T-cell (primary cell): ENCODE measurements around the gene STK32B. TPM values are rescaled to one million over a fixed set of nuclear protein-coding genes. Genes with fewer than 3 reads are reported as not detected.

Experiments
- ATAC-seq, 4 experiments: fragments of 200-7000 bp in 3 of 4; fragments of 150-1000 bp in 1 of 4; cut with Tn5 transposase; replicated peaks in 1 of 4; 1 replicate in 3 of 4; 2 replicates in 1 of 4; pipeline ENCODE4 v1.10.0; 2021; ENCODE audit warnings: moderate library complexity in 3 of 4, mild to moderate bottlenecking in 2 of 4, moderate number of reproducible peaks in 1 of 4
- CTCF ChIA-PET, 2 donors: fragments of 300-600 bp; sonication (Branson Sonifier 250); formaldehyde crosslinking; loops; one replicate each; lab custom pipeline; 2022; ENCODE audit warnings: antibody characterized with exemption in 2 of 2; lab: Charles Lee
- POLR2A ChIA-PET, 2 donors: fragments of 300-600 bp; sonication (Branson Sonifier 250); formaldehyde crosslinking; loops; one replicate each; lab custom pipeline; 2022; ENCODE audit warnings: antibody characterized with exemption in 2 of 2; lab: Charles Lee
- DNase-seq, 35 experiments: peaks; one replicate each; pipeline versions ENCODE4 v3.0.0 to v3.0.0-alpha.2; 2013 to 2023
- H3K27ac ChIP-seq: one replicate; pipeline ENCODE4 v1.5.1; 2013; ENCODE audit warnings: low read length
- H3K27me3 ChIP-seq, 2 experiments: replicated peaks in 1 of 2; 1 replicate in 1 of 2; 2 replicates in 1 of 2; pipeline versions ENCODE4 v1.6.1 to v1.7.0; 2013; ENCODE audit warnings: low read length in 1 of 2, mixed read lengths in 1 of 2; ENCODE audit not compliant: control insufficient read depth in 2 of 2, insufficient read depth in 2 of 2; ENCODE audit errors: extremely low read depth in 1 of 2
- H3K36me3 ChIP-seq, 2 donors: 1 replicate in 1 of 2; 2 replicates in 1 of 2; pipeline versions ENCODE4 v1.6.1 to v1.7.0; 2013; ENCODE audit warnings: low read length in 1 of 2; ENCODE audit not compliant: control insufficient read depth in 2 of 2, insufficient read depth in 1 of 2; ENCODE audit errors: extremely low read depth in 1 of 2
- H3K4me1 ChIP-seq, 2 experiments: 1 replicate in 1 of 2; 2 replicates in 1 of 2; pipeline versions ENCODE4 v1.6.1 to v1.7.0; 2013; ENCODE audit warnings: low read length in 2 of 2, mixed read lengths in 1 of 2; ENCODE audit not compliant: insufficient read depth in 2 of 2, control insufficient read depth in 1 of 2; ENCODE audit errors: extremely low read depth in 1 of 2
- H3K4me3 ChIP-seq, 2 donors: 1 replicate in 1 of 2; 2 replicates in 1 of 2; pipeline versions ENCODE4 v1.5.1 to v1.7.0; 2013; ENCODE audit warnings: mild to moderate bottlenecking in 2 of 2, low read length in 1 of 2, moderate library complexity in 1 of 2; ENCODE audit not compliant: control insufficient read depth in 1 of 2; ENCODE audit errors: extremely low read depth in 1 of 2
- H3K9me3 ChIP-seq: 2 replicates; pipeline ENCODE4 v1.7.0; 2013
- H3K27ac Mint-ChIP-seq, 2 donors: one replicate each; pipeline ENCODE4 v1.8.0; 2020 to 2021; ENCODE audit warnings: mild to moderate bottlenecking in 2 of 2, mixed read lengths in 2 of 2
- H3K27me3 Mint-ChIP-seq, 2 donors: one replicate each; pipeline ENCODE4 v1.8.0; 2021 to 2022; ENCODE audit warnings: mixed read lengths in 2 of 2
- H3K36me3 Mint-ChIP-seq: one replicate; pipeline ENCODE4 v1.8.0; 2021; ENCODE audit warnings: mixed read lengths
- H3K4me1 Mint-ChIP-seq, 3 donors: one replicate each; pipeline ENCODE4 v1.8.0; 2020 to 2022; ENCODE audit warnings: mixed read lengths in 3 of 3, mild to moderate bottlenecking in 1 of 3
- H3K4me3 Mint-ChIP-seq, 3 donors: one replicate each; pipeline ENCODE4 v1.8.0; 2020 to 2022; ENCODE audit warnings: mild to moderate bottlenecking in 3 of 3, mixed read lengths in 3 of 3, moderate library complexity in 3 of 3
- H3K9me3 Mint-ChIP-seq, 3 donors: one replicate each; pipeline ENCODE4 v1.8.0; 2020 to 2022; ENCODE audit warnings: mixed read lengths in 3 of 3
- WGBS: methylation state at CpG from one replicate; pipeline ENCODE4 v1.1.5; 2013; ENCODE audit warnings: missing lambda C conversion rate; ENCODE audit not compliant: insufficient coverage; 5-methylcytosine and 5-hydroxymethylcytosine counted together
- total RNA-seq, 35 experiments: library from RNA in 6 of 35; stranded (reverse) in 6 of 35; fragments of 120-200 nt in 1 of 35; gene quantifications; one replicate each; pipeline versions ENCODE4 v1.2.1 to v1.2.4 and lab custom pipeline; 2013 to 2026

STK32B gene
- total RNA-seq, 5 donors from 2014 or later (not counting 1 experiment from before 2014, with no cell fraction given), result 0.12 to 0.20 (median 0.15) TPM; not detected in 2

DNA sequence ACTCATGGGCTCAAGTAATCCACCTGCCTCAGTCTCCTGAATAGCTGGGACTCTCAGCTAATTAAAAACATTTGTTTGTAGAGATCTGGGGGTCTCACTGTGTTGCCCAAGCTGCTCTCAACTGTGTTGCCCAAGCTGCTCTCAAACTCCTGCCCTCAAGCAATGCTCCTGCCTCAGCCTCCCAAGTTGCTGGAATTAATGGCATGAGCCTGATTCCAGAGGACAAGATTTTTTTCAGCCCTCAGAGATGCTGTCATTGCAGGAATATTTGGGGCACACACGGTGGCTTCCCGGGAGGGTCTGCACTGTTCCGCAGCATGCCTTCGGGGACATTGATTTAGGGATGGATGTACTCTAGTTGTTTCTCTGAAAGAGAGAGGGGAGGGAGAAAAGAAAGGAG lies 49.7 kb downstream of the STK32B start:
- H3K36me3 Mint-ChIP-seq, result no peaks in the 10 kb centered on the region
- POLR2A ChIA-PET, result no interaction called here
- H3K4me3 Mint-ChIP-seq, result no peak overlapping the region

DNA sequence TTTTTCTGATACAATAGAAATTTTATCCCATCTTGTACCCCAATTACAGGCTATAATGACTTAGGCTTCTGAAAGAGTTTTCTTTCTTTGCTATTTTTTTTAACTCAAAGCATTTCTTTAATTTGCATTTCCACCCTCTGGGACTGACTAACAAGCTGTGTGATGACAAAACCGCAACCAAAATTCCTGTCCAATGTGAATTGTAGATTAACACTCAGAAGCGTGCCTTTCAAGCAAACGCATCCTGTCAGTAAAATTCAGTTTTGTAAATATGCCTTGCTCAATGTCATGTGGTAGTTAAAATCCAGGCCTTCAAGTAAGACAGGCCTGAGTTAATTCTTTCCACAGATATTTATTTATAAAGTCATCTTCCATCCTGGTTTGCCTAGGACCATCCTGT lies 50.3 kb downstream of the STK32B start:
- no peaks in the 10 kb centered on the region for H3K9me3 ChIP-seq
- Mint-ChIP-seq H3K4me3 (no peak overlapping the region), H3K9me3 (peaks cover 0 to 9% (median 2%) of the 10 kb centered on the region in 3 donors), H3K27ac (no peak overlapping the region), H3K27me3 (peaks cover 4 to 8% of the 10 kb centered on the region in 2 donors), H3K4me1 (no peaks in the 10 kb centered on the region), H3K36me3 (no peaks in the 10 kb centered on the region)
- H3K27ac ChIP-seq, result no peak overlapping the region
- no peak overlapping the region for H3K4me3 ChIP-seq
- no CpG with 5 or more reads among the region's 3 CpGs for WGBS
- ChIA-PET CTCF (no interaction called here), POLR2A (no interaction called here)
- DNase-seq, result no peak
- H3K4me1 ChIP-seq, result no peaks in the 10 kb centered on the region
- ATAC-seq, result no peak
- H3K36me3 ChIP-seq, result no peaks in the 10 kb centered on the region
- H3K27me3 ChIP-seq, result peaks cover 0 to 4% of the 10 kb centered on the region in 2 experiments

More for the DNA sequence above, 49.7 kb downstream of the STK32B start:
- no peaks in the 10 kb centered on the region for H3K9me3 ChIP-seq
- no peak overlapping the region for H3K27ac ChIP-seq
- no peak for ATAC-seq
- H3K9me3 Mint-ChIP-seq, result peaks cover 0 to 9% (median 2%) of the 10 kb centered on the region in 3 donors
- H3K36me3 ChIP-seq, result no peaks in the 10 kb centered on the region
- H3K4me1 Mint-ChIP-seq, result no peaks in the 10 kb centered on the region
- CTCF ChIA-PET, result no interaction called here
- no peak for DNase-seq
- no peak overlapping the region for H3K4me3 ChIP-seq
- H3K27me3 Mint-ChIP-seq, result peaks cover 4 to 8% of the 10 kb centered on the region in 2 donors
- no peak overlapping the region for H3K27ac Mint-ChIP-seq
- H3K27me3 ChIP-seq, result peaks cover 0 to 4% of the 10 kb centered on the region in 2 experiments
- 100% methylated on average over 4 of the region's 4 CpGs for WGBS
- no peaks in the 10 kb centered on the region for H3K4me1 ChIP-seq

DNA sequence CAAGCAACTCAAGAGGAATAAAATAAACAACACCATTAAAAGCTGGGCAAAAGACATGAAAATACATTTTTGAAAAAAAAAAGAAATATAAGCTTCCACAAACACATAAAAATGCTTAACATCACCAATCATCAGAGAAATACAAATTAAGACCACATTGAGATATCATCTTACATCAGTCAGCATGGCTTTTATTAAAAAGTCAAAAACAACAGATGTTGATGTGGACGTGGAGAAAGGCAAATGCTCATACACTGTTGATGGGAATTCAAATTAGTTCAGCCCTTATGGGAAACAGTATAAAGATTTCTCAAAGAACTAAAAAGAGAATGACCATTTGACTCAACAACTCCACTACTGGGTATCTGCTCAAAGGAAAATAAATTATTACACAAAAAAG lies 59.6 kb downstream of the STK32B start:
- Histone ChIP-seq H3K4me1 (no peaks in the 10 kb centered on the region), H3K9me3 (no peaks in the 10 kb centered on the region), H3K27me3 (peaks cover 0 to 2% of the 10 kb centered on the region in 2 experiments), H3K36me3 (no peaks in the 10 kb centered on the region), H3K27ac (no peak overlapping the region), H3K4me3 (no peak overlapping the region)
- WGBS, result no CpG with 5 or more reads among the region's 1 CpG
- ChIA-PET POLR2A (no interaction called here), CTCF (no interaction called here)
- Mint-ChIP-seq H3K27me3 (peaks cover 6 to 8% of the 10 kb centered on the region in 2 donors), H3K27ac (no peak overlapping the region), H3K9me3 (peaks cover 0 to 5% (median 0%) of the 10 kb centered on the region in 3 donors), H3K4me3 (no peak overlapping the region), H3K36me3 (no peaks in the 10 kb centered on the region), H3K4me1 (no peaks in the 10 kb centered on the region)
- DNase-seq, result no peak
- ATAC-seq, result no peak

DNA sequence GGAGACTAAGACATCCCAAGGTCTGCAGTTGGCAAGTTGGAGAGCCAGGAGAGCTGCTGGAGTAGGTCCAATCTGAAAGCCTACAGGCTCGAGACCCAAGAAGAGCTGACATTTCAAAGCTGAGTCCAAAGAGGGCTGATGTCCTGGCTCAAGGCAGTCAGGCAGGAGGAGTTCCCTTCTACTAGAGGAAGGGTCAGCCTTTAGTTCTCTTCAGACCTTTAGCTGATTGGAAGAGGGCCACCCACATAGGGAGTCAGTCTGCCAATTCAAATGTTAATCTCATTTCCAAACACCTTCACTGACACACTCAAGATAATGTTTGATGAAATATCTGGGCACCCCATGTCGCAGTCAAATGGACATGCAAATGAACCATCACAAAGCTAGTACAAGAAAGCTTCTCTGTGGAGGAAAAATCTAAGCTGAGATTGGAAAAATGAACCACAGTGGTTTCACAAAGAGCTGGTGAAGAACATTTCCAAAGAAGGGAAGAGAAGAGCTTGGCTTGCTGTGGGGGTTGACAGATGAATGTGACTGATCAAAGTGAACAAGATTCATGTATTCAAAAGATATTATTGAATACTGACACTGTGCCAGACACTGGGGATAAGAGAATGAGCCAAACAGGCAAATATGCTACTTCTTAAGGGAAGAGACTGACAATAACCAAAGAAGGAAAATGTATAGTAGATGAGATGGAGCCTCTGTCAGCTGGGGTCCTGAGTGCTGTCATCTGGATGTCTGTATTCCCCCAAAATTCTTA lies 61.2 kb downstream of the STK32B start:
- CTCF ChIA-PET, result no interaction called here
- no peak overlapping the region for H3K27ac Mint-ChIP-seq
- H3K27me3 Mint-ChIP-seq, result peaks cover 6 to 8% of the 10 kb centered on the region in 2 donors
- Histone ChIP-seq H3K27ac (no peak overlapping the region), H3K36me3 (no peaks in the 10 kb centered on the region), H3K4me3 (no peak overlapping the region), H3K4me1 (no peaks in the 10 kb centered on the region), H3K9me3 (no peaks in the 10 kb centered on the region), H3K27me3 (no peaks in the 10 kb centered on the region)
- no peak for ATAC-seq
- no peak overlapping the region for H3K4me3 Mint-ChIP-seq
- 90% methylated on average over 2 of the region's 2 CpGs for WGBS
- H3K9me3 Mint-ChIP-seq, result peaks cover 0 to 5% (median 0%) of the 10 kb centered on the region in 3 donors
- no peak for DNase-seq
- H3K4me1 Mint-ChIP-seq, result no peaks in the 10 kb centered on the region
- H3K36me3 Mint-ChIP-seq, result no peaks in the 10 kb centered on the region
- POLR2A ChIA-PET, result no interaction called here

DNA sequence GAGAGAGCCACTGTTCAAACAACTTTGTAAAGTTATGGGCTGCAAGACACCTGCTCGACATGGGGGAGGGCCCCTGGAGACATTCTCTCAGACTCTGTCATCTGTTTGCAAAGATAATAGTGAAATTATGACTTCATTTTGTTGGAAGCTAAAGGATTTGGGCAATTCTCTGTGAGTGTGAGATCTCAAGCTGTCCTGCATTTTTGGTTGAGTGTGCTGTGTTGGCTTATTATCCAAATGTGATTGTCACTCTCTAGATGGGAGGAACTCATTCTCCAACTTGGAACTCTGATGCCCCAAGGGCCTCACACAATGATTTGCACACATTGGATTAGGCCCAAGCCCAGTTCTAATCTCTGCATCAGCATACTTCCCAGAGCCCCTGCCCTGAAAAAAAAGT lies 63.7 kb downstream of the STK32B start:
- Histone ChIP-seq H3K27me3 (no peaks in the 10 kb centered on the region), H3K4me1 (no peaks in the 10 kb centered on the region), H3K9me3 (no peaks in the 10 kb centered on the region), H3K27ac (no peak overlapping the region), H3K4me3 (no peak overlapping the region), H3K36me3 (no peaks in the 10 kb centered on the region)
- Mint-ChIP-seq H3K9me3 (peaks cover 0 to 5% (median 0%) of the 10 kb centered on the region in 3 donors), H3K36me3 (no peaks in the 10 kb centered on the region), H3K27ac (no peak overlapping the region), H3K27me3 (no peaks in the 10 kb centered on the region), H3K4me3 (no peak overlapping the region), H3K4me1 (no peaks in the 10 kb centered on the region)
- DNase-seq (no peak), ATAC-seq (no peak)
- POLR2A ChIA-PET, result no interaction called here
- WGBS, result no CpG with 5 or more reads among the region's 1 CpG
- CTCF ChIA-PET, result no interaction called here

DNA sequence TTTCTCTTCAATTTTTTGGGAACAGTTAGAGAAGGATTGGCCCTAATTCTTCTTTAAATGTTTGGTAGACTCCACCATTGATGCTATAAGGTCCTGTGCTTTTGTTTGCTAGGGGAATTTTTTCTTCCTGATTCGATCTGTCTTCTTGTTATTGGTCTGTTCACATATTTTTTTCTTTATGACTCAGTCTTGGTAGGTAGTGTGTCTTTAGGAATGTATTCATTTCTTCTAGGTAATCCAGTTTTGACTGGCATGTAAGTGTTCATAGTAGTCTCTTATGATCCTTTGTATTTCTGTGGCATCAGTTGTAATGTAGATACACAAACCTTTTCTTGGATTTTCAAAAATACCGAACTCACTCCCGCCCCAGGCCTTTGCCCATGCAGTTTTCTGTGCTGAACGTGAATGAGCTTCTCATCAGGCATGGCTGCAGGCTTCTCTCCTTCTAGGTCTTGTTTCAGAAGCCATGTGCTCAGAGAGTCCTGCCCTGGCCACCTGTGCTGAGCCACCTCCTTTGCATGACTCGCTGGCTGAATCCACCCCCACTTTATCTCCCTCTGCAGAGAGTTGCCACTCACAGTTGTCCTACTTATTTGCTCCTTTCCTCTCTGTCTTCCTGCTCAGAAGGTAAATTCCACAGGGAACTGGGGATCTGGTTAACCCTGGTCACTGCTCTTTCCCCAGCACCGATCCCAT lies 67.0 kb downstream of the STK32B start:
- no peaks in the 10 kb centered on the region for H3K27me3 ChIP-seq
- CTCF ChIA-PET, result no interaction called here
- H3K9me3 ChIP-seq, result no peaks in the 10 kb centered on the region
- no peak overlapping the region for H3K4me3 Mint-ChIP-seq
- ATAC-seq (no peak), DNase-seq (no peak)
- peaks cover 0 to 5% (median 0%) of the 10 kb centered on the region in 3 donors for H3K9me3 Mint-ChIP-seq
- no peak overlapping the region for H3K4me3 ChIP-seq
- no peak overlapping the region for H3K27ac Mint-ChIP-seq
- POLR2A ChIA-PET, result no interaction called here
- H3K36me3 Mint-ChIP-seq, result no peaks in the 10 kb centered on the region
- H3K36me3 ChIP-seq, result no peaks in the 10 kb centered on the region
- H3K4me1 ChIP-seq, result no peaks in the 10 kb centered on the region
- no peak overlapping the region for H3K27ac ChIP-seq
- WGBS, result 82% methylated on average over 4 of the region's 6 CpGs
- no peaks in the 10 kb centered on the region for H3K27me3 Mint-ChIP-seq
- H3K4me1 Mint-ChIP-seq, result no peaks in the 10 kb centered on the region
